ENCODE results near the gene DUSP16.

DNA sequence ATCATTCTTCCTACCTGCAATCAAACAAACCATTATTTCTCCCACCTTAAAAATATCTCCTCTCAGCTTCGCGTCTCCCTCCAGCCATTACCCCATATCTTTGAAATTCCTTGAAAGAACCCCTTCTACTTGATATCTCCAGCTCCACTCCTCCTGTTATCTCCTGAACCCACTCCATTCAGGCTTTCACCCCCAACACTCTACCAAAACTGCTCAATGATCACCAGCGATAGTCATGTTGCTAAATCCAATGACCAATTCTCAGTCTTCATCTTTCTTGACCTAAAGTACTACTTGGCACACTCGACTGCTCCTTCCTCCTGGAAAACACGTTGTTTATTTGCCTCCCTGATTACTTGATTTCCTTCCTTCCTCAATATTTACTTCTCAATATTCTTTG lies 70.1 kb downstream of the DUSP16 start:
- TF ChIP-seq CTCF (IDR thresholded peaks at IDR 0.05) = no peak
- no peak for TF ChIP-seq POLR2A (IDR thresholded peaks at IDR 0.05)

Measured in tibial nerve (tissue), 3 donors.